Osteoblast (primary cell): Measurements from ENCODE around the gene TADA2B. TPM values are rescaled to one million over a fixed set of nuclear protein-coding genes. Genes with fewer than 3 reads are reported as not detected.

Source experiments
- DNase-seq: peaks from one replicate; pipeline ENCODE4 v3.0.0; 2011; ENCODE audit warnings: low spot score, mixed read lengths; ENCODE audit not compliant: insufficient read length; ENCODE audit errors: missing footprints
- H2AFZ ChIP-seq: 2 replicates; pipeline ENCODE4 v1.6.0; 2011; ENCODE audit warnings: mild to moderate bottlenecking, low read length
- H3K27ac ChIP-seq: 2 replicates; pipeline ENCODE4 v1.5.1; 2011; ENCODE audit warnings: mild to moderate bottlenecking, low read depth, low read length, moderate library complexity
- H3K27me3 ChIP-seq: 2 replicates; pipeline ENCODE4 v1.6.0; 2012; ENCODE audit warnings: mild to moderate bottlenecking, control low read depth, inconsistent platforms, low read length, moderate library complexity; ENCODE audit not compliant: insufficient read depth
- H3K36me3 ChIP-seq: 2 replicates; pipeline ENCODE4 v1.5.1; 2011; ENCODE audit warnings: mild to moderate bottlenecking, low read length, control low read depth, moderate library complexity; ENCODE audit not compliant: insufficient read depth
- H3K4me1 ChIP-seq: 2 replicates; pipeline ENCODE4 v1.5.1; 2011; ENCODE audit warnings: mild to moderate bottlenecking, low read length, control low read depth, moderate library complexity; ENCODE audit not compliant: insufficient read depth
- H3K4me2 ChIP-seq: 2 replicates; pipeline ENCODE4 v1.6.0; 2011; ENCODE audit warnings: mild to moderate bottlenecking, low read length; ENCODE audit not compliant: insufficient read depth
- H3K4me3 ChIP-seq: fragments of 200-600 bp; sonication (generic); 3 replicates; pipeline ENCODE4 v1.5.1; 2012; ENCODE audit warnings: mild to moderate bottlenecking, low read length, inconsistent platforms; ENCODE audit not compliant: insufficient read depth
- H3K79me2 ChIP-seq: 2 replicates; pipeline ENCODE4 v1.6.0; 2012; ENCODE audit warnings: mild to moderate bottlenecking, low read length, control low read depth, inconsistent platforms; ENCODE audit not compliant: insufficient read depth
- H3K9me3 ChIP-seq: 2 replicates; pipeline ENCODE4 v1.5.1; 2011; ENCODE audit warnings: low read depth, low read length, control low read depth
- H4K20me1 ChIP-seq: 2 replicates; pipeline ENCODE4 v1.6.0; 2012; ENCODE audit warnings: mild to moderate bottlenecking, low read length, control low read depth; ENCODE audit not compliant: insufficient read depth
- total RNA-seq: library from RNA; depleted of rRNA; stranded (reverse); fragments of >200 nt; gene quantifications from 2 replicates; pipeline ENCODE4 v1.2.3, GENCODE V29; 2012
- TF ChIP-seq, protein P1 (sequence below): IDR thresholded peaks from 2 replicates; pipeline ENCODE4 v1.5.1; 2011; ENCODE audit warnings: mild to moderate bottlenecking, low read depth, low read length, moderate library complexity; ENCODE audit errors: extremely low read depth

TADA2B gene
- total RNA-seq, 1 donor = 13.0 TPM

DNA sequence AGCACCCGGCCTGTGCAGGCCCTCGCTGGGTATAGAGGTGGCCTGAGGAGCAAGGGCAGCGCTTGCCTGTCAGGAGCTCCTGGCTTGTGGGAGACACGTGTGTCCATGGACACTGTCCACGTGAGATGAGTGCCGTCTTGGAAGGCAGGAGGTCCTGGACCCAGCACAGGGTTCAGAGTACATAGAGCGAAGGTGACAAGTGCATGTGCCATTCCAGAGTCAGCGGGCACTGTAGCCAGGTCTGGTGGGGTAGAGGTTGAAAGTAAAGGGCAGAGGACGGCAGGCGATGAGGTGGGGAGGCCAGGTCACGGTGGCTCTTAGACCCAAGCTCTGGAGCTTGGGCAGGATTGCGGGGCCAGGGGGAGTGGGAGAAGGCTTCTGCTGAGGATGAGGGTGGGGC lies 28.4 kb upstream of the TADA2B start:
- Histone ChIP-seq H3K27ac (no peak overlapping the region), H3K4me1 (no peaks in the 10 kb centered on the region), H2AFZ (no peak overlapping the region), H3K79me2 (no peaks in the 10 kb centered on the region), H3K36me3 (peaks cover 31% of the 10 kb centered on the region), H3K27me3 (no peaks in the 10 kb centered on the region), H4K20me1 (no peaks in the 10 kb centered on the region), H3K9me3 (no peaks in the 10 kb centered on the region), H3K4me2 (no peak overlapping the region), H3K4me3 (no peak overlapping the region)
- DNase-seq = peak; percentile 68
- TF ChIP-seq, protein P1, sequence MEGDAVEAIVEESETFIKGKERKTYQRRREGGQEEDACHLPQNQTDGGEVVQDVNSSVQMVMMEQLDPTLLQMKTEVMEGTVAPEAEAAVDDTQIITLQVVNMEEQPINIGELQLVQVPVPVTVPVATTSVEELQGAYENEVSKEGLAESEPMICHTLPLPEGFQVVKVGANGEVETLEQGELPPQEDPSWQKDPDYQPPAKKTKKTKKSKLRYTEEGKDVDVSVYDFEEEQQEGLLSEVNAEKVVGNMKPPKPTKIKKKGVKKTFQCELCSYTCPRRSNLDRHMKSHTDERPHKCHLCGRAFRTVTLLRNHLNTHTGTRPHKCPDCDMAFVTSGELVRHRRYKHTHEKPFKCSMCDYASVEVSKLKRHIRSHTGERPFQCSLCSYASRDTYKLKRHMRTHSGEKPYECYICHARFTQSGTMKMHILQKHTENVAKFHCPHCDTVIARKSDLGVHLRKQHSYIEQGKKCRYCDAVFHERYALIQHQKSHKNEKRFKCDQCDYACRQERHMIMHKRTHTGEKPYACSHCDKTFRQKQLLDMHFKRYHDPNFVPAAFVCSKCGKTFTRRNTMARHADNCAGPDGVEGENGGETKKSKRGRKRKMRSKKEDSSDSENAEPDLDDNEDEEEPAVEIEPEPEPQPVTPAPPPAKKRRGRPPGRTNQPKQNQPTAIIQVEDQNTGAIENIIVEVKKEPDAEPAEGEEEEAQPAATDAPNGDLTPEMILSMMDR = no peak

DNA sequence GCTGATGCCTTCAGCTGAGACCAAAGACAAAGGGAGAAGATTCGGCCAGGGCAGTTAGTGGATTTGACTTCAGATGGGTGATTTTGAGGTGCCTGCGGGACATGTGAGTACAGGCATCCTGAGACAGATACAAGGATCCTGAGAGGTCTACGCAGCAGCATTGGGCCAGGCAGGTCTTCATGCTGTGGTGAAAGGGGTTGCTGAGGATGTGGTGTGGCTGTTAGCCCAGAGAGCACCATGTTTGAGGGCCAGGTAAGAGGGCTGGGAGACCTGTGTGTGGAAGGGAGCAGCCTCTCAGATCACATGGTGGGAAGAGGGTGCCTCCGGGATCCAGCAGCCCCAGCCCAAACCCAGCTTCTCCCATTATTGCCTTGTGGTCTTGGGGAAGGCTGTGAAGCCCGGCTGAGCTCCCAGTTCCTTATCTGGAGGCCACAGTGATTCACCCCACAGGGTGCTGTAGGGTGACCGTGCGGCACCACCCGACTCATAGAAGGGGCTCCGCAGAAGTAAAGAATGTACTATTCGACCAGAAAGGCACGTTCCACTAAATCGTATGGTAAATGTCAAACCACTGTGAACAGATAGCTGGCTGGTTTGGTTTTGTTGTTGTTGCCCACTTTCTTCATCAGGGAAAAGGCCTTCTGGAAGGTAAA lies 27.7 kb upstream of the TADA2B start:
- DNase-seq = peak; percentile 37
- peaks cover 28% of the 10 kb centered on the region for H3K36me3 ChIP-seq
- H3K4me2 ChIP-seq = no peak overlapping the region
- H4K20me1 ChIP-seq = no peaks in the 10 kb centered on the region
- H2AFZ ChIP-seq = no peak overlapping the region
- H3K4me3 ChIP-seq = no peak overlapping the region
- H3K4me1 ChIP-seq = no peaks in the 10 kb centered on the region
- H3K79me2 ChIP-seq = no peaks in the 10 kb centered on the region
- H3K27me3 ChIP-seq = no peaks in the 10 kb centered on the region
- TF ChIP-seq, protein P1 = no peak
- no peak overlapping the region for H3K27ac ChIP-seq
- H3K9me3 ChIP-seq = no peaks in the 10 kb centered on the region

- Histone ChIP-seq H3K4me2 (no peak overlapping the region), H3K27ac (no peak overlapping the region), H4K20me1 (no peaks in the 10 kb centered on the region), H3K79me2 (no peaks in the 10 kb centered on the region), H2AFZ (no peak overlapping the region), H3K4me3 (no peak overlapping the region), H3K36me3 (peaks cover 23% of the 10 kb centered on the region), H3K4me1 (no peaks in the 10 kb centered on the region), H3K27me3 (no peaks in the 10 kb centered on the region), H3K9me3 (no peaks in the 10 kb centered on the region)
- TF ChIP-seq, protein P1 = no peak
- DNase-seq = peak; percentile 35
Observed at GRCh38 chr4:7016086-7016485, 27.1 kb upstream of the TADA2B start.

- H3K27me3 ChIP-seq = no peaks in the 10 kb centered on the region
- DNase-seq = no peak
- H4K20me1 ChIP-seq = no peaks in the 10 kb centered on the region
Observed at GRCh38 chr4:7016512-7016911, 26.7 kb upstream of the TADA2B start.

More at GRCh38 chr4:7016512-7016911, 26.7 kb upstream of the TADA2B start:
- Histone ChIP-seq H3K36me3 (peaks cover 23% of the 10 kb centered on the region), H3K9me3 (no peaks in the 10 kb centered on the region), H3K4me1 (no peaks in the 10 kb centered on the region), H3K4me3 (no peak overlapping the region), H2AFZ (no peak overlapping the region), H3K4me2 (no peak overlapping the region), H3K27ac (no peak overlapping the region), H3K79me2 (no peaks in the 10 kb centered on the region)
- TF ChIP-seq, protein P1 = no peak
